Tibial nerve (tissue), 4 donors: Measurements from ENCODE around the gene C1QTNF6.

Experiments
- EP300 ChIP-seq, 2 donors: sonication (generic); formaldehyde crosslinking; IDR thresholded peaks; one replicate each; pipeline ENCODE4 v1.6.1; 2017; ENCODE audit warnings: antibody characterized with exemption in 2 of 2, mild to moderate bottlenecking in 1 of 2
- POLR2A ChIP-seq, 2 donors: fragments of 450-650 bp; IDR thresholded peaks; one replicate each; pipeline ENCODE4 v1.6.1; 2017; ENCODE audit warnings: antibody characterized with exemption in 2 of 2, mild to moderate bottlenecking in 2 of 2, moderate library complexity in 2 of 2
- TF ChIP-seq, protein P1 (sequence below), 5 experiments: fragments of 200-600 bp in 3 of 5; fragments of 450-650 bp in 2 of 5; sonication (generic) in 3 of 5; IDR thresholded peaks; one replicate each; pipeline ENCODE4 v1.5.1; 2016 to 2019; ENCODE audit warnings: antibody characterized with exemption in 5 of 5, mild to moderate bottlenecking in 3 of 5, moderate library complexity in 2 of 5

DNA sequence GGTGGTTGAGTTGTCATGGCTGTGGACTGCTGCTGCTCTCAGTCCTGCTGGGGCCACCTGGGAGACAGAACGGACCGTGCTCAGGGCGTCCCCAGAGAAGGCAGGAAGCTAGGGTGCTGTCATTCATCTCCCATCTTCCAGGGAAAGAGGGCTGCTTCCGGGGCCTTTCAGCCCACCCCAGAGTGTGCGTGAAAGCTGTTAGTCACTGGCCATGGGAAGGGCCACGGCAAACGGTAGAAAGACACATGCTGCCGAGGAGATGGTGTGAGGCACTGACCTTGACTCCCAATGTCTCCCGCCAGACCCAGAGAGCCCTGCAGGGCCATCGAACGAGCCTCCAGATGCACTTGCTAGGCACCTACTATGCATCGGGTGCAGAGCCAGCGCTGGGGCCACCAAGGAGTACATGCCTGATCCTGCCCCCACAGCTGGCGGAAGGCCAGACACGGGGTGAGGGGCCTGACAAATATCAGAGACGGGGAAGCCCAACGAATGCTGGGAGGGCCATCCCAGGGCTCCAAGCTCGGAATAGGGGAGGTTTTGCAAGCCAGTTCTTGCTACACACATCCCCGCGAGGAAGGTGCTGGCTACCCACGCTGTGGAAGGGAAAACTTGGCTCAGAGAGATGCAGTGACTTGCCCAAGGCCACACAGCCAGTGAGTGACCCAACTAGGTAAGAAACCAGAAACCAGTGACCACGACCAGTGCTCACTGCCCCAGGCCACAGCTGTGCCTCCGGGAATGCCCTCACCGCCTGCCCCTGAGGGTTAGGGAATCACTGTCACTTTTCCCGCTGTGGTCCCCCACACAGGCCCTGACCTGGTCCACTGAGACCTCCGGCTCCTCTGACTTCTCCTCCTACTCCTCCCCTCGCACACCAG lies 45.9 kb upstream of the C1QTNF6 start:
- TF ChIP-seq POLR2A (IDR thresholded peaks at IDR 0.05) (no peak), EP300 (IDR thresholded peaks at IDR 0.05) (no peak)
- TF ChIP-seq, protein P1, sequence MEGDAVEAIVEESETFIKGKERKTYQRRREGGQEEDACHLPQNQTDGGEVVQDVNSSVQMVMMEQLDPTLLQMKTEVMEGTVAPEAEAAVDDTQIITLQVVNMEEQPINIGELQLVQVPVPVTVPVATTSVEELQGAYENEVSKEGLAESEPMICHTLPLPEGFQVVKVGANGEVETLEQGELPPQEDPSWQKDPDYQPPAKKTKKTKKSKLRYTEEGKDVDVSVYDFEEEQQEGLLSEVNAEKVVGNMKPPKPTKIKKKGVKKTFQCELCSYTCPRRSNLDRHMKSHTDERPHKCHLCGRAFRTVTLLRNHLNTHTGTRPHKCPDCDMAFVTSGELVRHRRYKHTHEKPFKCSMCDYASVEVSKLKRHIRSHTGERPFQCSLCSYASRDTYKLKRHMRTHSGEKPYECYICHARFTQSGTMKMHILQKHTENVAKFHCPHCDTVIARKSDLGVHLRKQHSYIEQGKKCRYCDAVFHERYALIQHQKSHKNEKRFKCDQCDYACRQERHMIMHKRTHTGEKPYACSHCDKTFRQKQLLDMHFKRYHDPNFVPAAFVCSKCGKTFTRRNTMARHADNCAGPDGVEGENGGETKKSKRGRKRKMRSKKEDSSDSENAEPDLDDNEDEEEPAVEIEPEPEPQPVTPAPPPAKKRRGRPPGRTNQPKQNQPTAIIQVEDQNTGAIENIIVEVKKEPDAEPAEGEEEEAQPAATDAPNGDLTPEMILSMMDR (IDR thresholded peaks at IDR 0.05) = no peak
